H1 (cell line): ENCODE results near the gene EFNA3. TPM values are rescaled to one million over a fixed set of nuclear protein-coding genes. Genes with fewer than 3 reads are reported as not detected.
A peak's percentile ranks its signal among the peaks of the same experiment; 100 is the strongest.

Experiments
- CTCF ChIA-PET: fragments of 300-600 bp; sonication (Branson Sonifier 250); formaldehyde crosslinking; loops from one replicate; lab custom pipeline; 2021; ENCODE audit not compliant: partially characterized antibody; lab: Charles Lee
- POLR2A ChIA-PET: fragments of 300-600 bp; sonication (Branson Sonifier 250); formaldehyde crosslinking; loops from one replicate; lab custom pipeline; 2021; ENCODE audit warnings: inconsistent platforms; ENCODE audit not compliant: partially characterized antibody; lab: Charles Lee
- DNase-seq, 2 experiments: peaks; one replicate each; pipeline versions ENCODE4 v3.0.0 to v3.0.0-alpha.2; 2010 to 2022; ENCODE audit warnings: low spot score in 2 of 2, low read depth in 1 of 2, mixed read lengths in 1 of 2
- FAIRE-seq: peaks from 2 replicates; lab custom pipeline; 2011; peaks lifted over from hg19 to GRCh38; lab: Jason Lieb, UNC
- H2AFZ ChIP-seq: 2 replicates; pipeline ENCODE4 v1.8.1; 2012; ENCODE audit warnings: low read length, inconsistent platforms
- H2AK5ac ChIP-seq: 2 replicates; pipeline ENCODE4 v1.6.1; 2013; ENCODE audit warnings: low read depth, low read length
- H2BK120ac ChIP-seq: replicated peaks from 2 replicates; pipeline ENCODE3; 2013; ENCODE audit warnings: low read depth, low read length, inconsistent platforms
- H2BK12ac ChIP-seq: 2 replicates; pipeline ENCODE4 v1.6.1; 2013; ENCODE audit warnings: low read depth, low read length
- H2BK15ac ChIP-seq: 2 replicates; pipeline ENCODE4 v1.6.1; 2013; ENCODE audit warnings: low read length
- H2BK20ac ChIP-seq: 2 replicates; pipeline ENCODE4 v1.6.1; 2013; ENCODE audit warnings: low read length
- H2BK5ac ChIP-seq: 2 replicates; pipeline ENCODE4 v1.6.1; 2013; ENCODE audit warnings: low read depth, low read length
- H3K14ac ChIP-seq: 2 replicates; pipeline ENCODE4 v1.6.1; 2013; ENCODE audit warnings: inconsistent platforms; ENCODE audit not compliant: insufficient read length
- H3K18ac ChIP-seq: 2 replicates; pipeline ENCODE4 v1.6.1; 2013; ENCODE audit warnings: low read length; ENCODE audit errors: extremely low read depth
- H3K23ac ChIP-seq: 2 replicates; pipeline ENCODE4 v1.6.1; 2013; ENCODE audit warnings: inconsistent platforms; ENCODE audit not compliant: insufficient read length
- H3K23me2 ChIP-seq: 2 replicates; pipeline ENCODE4 v1.6.1; 2013; ENCODE audit warnings: low read depth, low read length
- H3K27ac ChIP-seq: 2 replicates; pipeline ENCODE4 v1.6.1; 2011; ENCODE audit warnings: low read depth, low read length, inconsistent platforms
- H3K27me3 ChIP-seq, 4 experiments: replicated peaks in 1 of 4; 1 replicate in 1 of 4; 2 replicates in 3 of 4; pipeline versions ENCODE4 v1.6.1 to v1.8.1; 2011 to 2013; ENCODE audit warnings: low read length in 3 of 4, mild to moderate bottlenecking in 3 of 4, inconsistent platforms in 2 of 4, mixed read lengths in 2 of 4, moderate library complexity in 1 of 4; ENCODE audit not compliant: control insufficient read depth in 3 of 4, insufficient read depth in 3 of 4; ENCODE audit errors: extremely low read depth in 1 of 4
- H3K36me3 ChIP-seq, 4 experiments: 2 replicates each; pipeline versions ENCODE4 v1.6.1 to v1.8.1; 2011 to 2013; ENCODE audit warnings: mild to moderate bottlenecking in 4 of 4, low read length in 3 of 4, moderate library complexity in 2 of 4, control low read depth in 1 of 4, inconsistent platforms in 1 of 4; ENCODE audit not compliant: insufficient read depth in 4 of 4, control insufficient read depth in 2 of 4
- H3K4ac ChIP-seq: replicated peaks from 2 replicates; pipeline ENCODE3; 2013; ENCODE audit warnings: low read length, low read depth, mixed read lengths, inconsistent platforms; ENCODE audit not compliant: insufficient read length
- H3K4me1 ChIP-seq, 4 experiments: replicated peaks in 1 of 4; 1 replicate in 1 of 4; 2 replicates in 3 of 4; pipeline versions ENCODE4 v1.6.1 to v1.8.1; 2011 to 2013; ENCODE audit warnings: low read length in 3 of 4, inconsistent platforms in 2 of 4, mixed read lengths in 1 of 4; ENCODE audit not compliant: insufficient read depth in 4 of 4, control insufficient read depth in 3 of 4
- H3K4me2 ChIP-seq, 2 experiments: 2 replicates each; pipeline versions ENCODE4 v1.6.1 to v1.8.1; 2011 to 2013; ENCODE audit warnings: low read depth in 2 of 2, low read length in 2 of 2, control low read depth in 1 of 2, inconsistent platforms in 1 of 2, mild to moderate bottlenecking in 1 of 2; ENCODE audit not compliant: insufficient read depth in 1 of 2
- H3K4me3 ChIP-seq, 4 experiments: fragments of 200-600, 300-600 bp in 1 of 4; sonication (generic), shearing (Covaris generic), sonication (Bioruptor Twin) in 1 of 4; 2 replicates each; pipeline versions ENCODE4 v1.5.1 to v1.8.1; 2011 to 2016; ENCODE audit warnings: low read length in 4 of 4, low read depth in 3 of 4, control low read depth in 2 of 4, inconsistent platforms in 2 of 4, mild to moderate bottlenecking in 2 of 4, mixed read lengths in 1 of 4, moderate library complexity in 1 of 4; ENCODE audit not compliant: insufficient read depth in 2 of 4; ENCODE audit errors: extremely low read depth in 1 of 4
- H3K56ac ChIP-seq: replicated peaks from 2 replicates; pipeline ENCODE3; 2013; ENCODE audit warnings: low read depth, mild to moderate bottlenecking, mixed read lengths, low read length, inconsistent platforms; ENCODE audit not compliant: insufficient read length
- H3K79me1 ChIP-seq: 2 replicates; pipeline ENCODE4 v1.6.1; 2013; ENCODE audit warnings: low read depth, low read length, control low read depth
- H3K79me2 ChIP-seq, 2 experiments: 2 replicates each; pipeline versions ENCODE4 v1.6.1 to v1.8.1; 2012 to 2013; ENCODE audit warnings: low read length in 2 of 2, mild to moderate bottlenecking in 2 of 2, inconsistent platforms in 1 of 2; ENCODE audit not compliant: insufficient read depth in 2 of 2, control insufficient read depth in 1 of 2
- H3K9ac ChIP-seq, 4 experiments: replicated peaks in 1 of 4; 1 replicate in 1 of 4; 2 replicates in 3 of 4; pipeline versions ENCODE4 v1.6.1 to v1.8.1; 2011 to 2013; ENCODE audit warnings: low read depth in 3 of 4, low read length in 3 of 4, control low read depth in 2 of 4, mild to moderate bottlenecking in 2 of 4, moderate library complexity in 2 of 4, inconsistent platforms in 1 of 4; ENCODE audit errors: extremely low read depth in 1 of 4
- H3K9me3 ChIP-seq, 2 experiments: 2 replicates each; pipeline versions ENCODE4 v1.6.1 to v1.8.1; 2012 to 2013; ENCODE audit warnings: mild to moderate bottlenecking in 2 of 2, moderate library complexity in 2 of 2, control low read depth in 1 of 2, inconsistent platforms in 1 of 2, low read depth in 1 of 2, low read length in 1 of 2, mixed read lengths in 1 of 2; ENCODE audit not compliant: insufficient read depth in 2 of 2
- H4K20me1 ChIP-seq, 2 experiments: replicated peaks in 1 of 2; 2 replicates each; pipeline versions ENCODE3 to v1.8.1; 2011 to 2013; ENCODE audit warnings: inconsistent platforms in 2 of 2, low read length in 2 of 2, mild to moderate bottlenecking in 1 of 2; ENCODE audit not compliant: insufficient read depth in 2 of 2, control insufficient read depth in 1 of 2
- H4K5ac ChIP-seq: 2 replicates; pipeline ENCODE4 v1.6.1; 2013; ENCODE audit warnings: low read length, low read depth, mixed read lengths, inconsistent platforms; ENCODE audit not compliant: insufficient read length
- H4K8ac ChIP-seq: 2 replicates; pipeline ENCODE4 v1.8.0; 2013; ENCODE audit warnings: mild to moderate bottlenecking, moderate library complexity, low read length, inconsistent platforms; ENCODE audit not compliant: insufficient read depth; ENCODE audit errors: extremely low read depth
- H4K91ac ChIP-seq: replicated peaks from 2 replicates; pipeline ENCODE3; 2013; ENCODE audit warnings: low read length, mixed read lengths, inconsistent platforms; ENCODE audit not compliant: insufficient read length
- BACH1 ChIP-seq: IDR thresholded peaks from 2 replicates; pipeline ENCODE4 v1.6.1; 2012; ENCODE audit warnings: low read length, improper control_type of control experiment
- CREB1 ChIP-seq: IDR thresholded peaks from 2 replicates; pipeline ENCODE4 v1.6.1; 2012; ENCODE audit warnings: inconsistent platforms
- E2F6 ChIP-seq: IDR thresholded peaks from 2 replicates; pipeline ENCODE4 v1.6.1; 2012; ENCODE audit warnings: inconsistent platforms
- HDAC6 ChIP-seq: IDR thresholded peaks from one replicate; pipeline ENCODE4 v1.7.1; 2012; ENCODE audit warnings: low read depth, mild to moderate bottlenecking, inconsistent platforms, low read length, moderate library complexity
- POLR2AphosphoS5 ChIP-seq: IDR thresholded peaks from 2 replicates; pipeline ENCODE4 v1.6.1; 2011; ENCODE audit warnings: low read depth, low read length
- RAD21 ChIP-seq, 2 experiments: IDR thresholded peaks in 1 of 2; conservative IDR thresholded peaks in 1 of 2; 2 replicates each; pipeline ENCODE4 v1.6.1; 2011; ENCODE audit warnings: low read depth in 2 of 2, low read length in 2 of 2, improper control_type of control experiment in 1 of 2, inconsistent platforms in 1 of 2, mild to moderate bottlenecking in 1 of 2, moderate library complexity in 1 of 2
- SIRT6 ChIP-seq: IDR thresholded peaks from one replicate; pipeline ENCODE4 v1.7.1; 2012; ENCODE audit warnings: low read length, inconsistent platforms
- SIX5 ChIP-seq: IDR thresholded peaks from 2 replicates; pipeline ENCODE4 v1.6.1; 2011; ENCODE audit warnings: mild to moderate bottlenecking, low read depth, low read length
- SP1 ChIP-seq: IDR thresholded peaks from 2 replicates; pipeline ENCODE4 v1.6.1; 2011; ENCODE audit warnings: low read depth, low read length
- SP4 ChIP-seq: IDR thresholded peaks from 2 replicates; pipeline ENCODE4 v1.6.1; 2012; ENCODE audit warnings: low read length, inconsistent platforms
- SRF ChIP-seq: IDR thresholded peaks from 2 replicates; pipeline ENCODE4 v1.6.1; 2011; ENCODE audit warnings: mild to moderate bottlenecking, low read depth, low read length, moderate library complexity
- WGBS, 2 experiments: shearing (Covaris generic) in 1 of 2; methylation state at CpG; one replicate each; pipeline versions ENCODE4 v1.1.6 to v1.1.7; 2013 to 2015; ENCODE audit warnings: low lambda C conversion rate in 2 of 2, mixed read lengths in 2 of 2, inconsistent platforms in 1 of 2, low coverage in 1 of 2, missing lambda C conversion rate in 1 of 2; ENCODE audit not compliant: insufficient replicate concordance in 2 of 2, insufficient coverage in 1 of 2, insufficient read length in 1 of 2; ENCODE audit errors: extremely low coverage in 1 of 2, missing lambda C conversion rate in 1 of 2; 5-methylcytosine and 5-hydroxymethylcytosine counted together
- polyA plus RNA-seq, 7 experiments: library from polyadenylated mRNA; depleted of rRNA in 3 of 7; stranded (reverse) in 5 of 7; unstranded in 2 of 7; fragments of >200 nt in 5 of 7; fragments of 200-250 nt in 2 of 7; gene quantifications; 1 replicate in 5 of 7; 2 replicates in 1 of 7; 4 replicates in 1 of 7; pipeline versions ENCODE4 v1.2.1 to v1.2.3, GENCODE V29; 2011 to 2013; ENCODE audit warnings: missing spikeins in 2 of 7, mixed read lengths in 2 of 7
- total RNA-seq: library from RNA; stranded (reverse); fragmentation: NEBNext Ultra II Directional; extraction: Animal tissue kit (Norgen Biotek cat#: 25700); gene quantifications from 2 replicates; pipeline ENCODE4 v1.2.1, GENCODE V29; 2021

Gene EFNA3
- total and polyA plus RNA-seq, 2 of the 8 experiments (the other 6 are each of a cell fraction or from before 2014, with no cell fraction given), result 10.8 to 13.8 TPM

- H2AFZ ChIP-seq, result no peak overlapping the region
- POLR2A ChIA-PET, result interaction anchor here (0.6 to 0.8 kb wide), 2 partner anchors 77 to 100 kb away, joined by 3 read pairs; no protein-coding TSS in a partner anchor
These were observed 15.9 kb downstream of the EFNA3 start for GRCh38 chr1:155094622-155094948.

More at GRCh38 chr1:155094622-155094948, 15.9 kb downstream of the EFNA3 start:
- peaks cover 0 to 10% (median 8%) of the 10 kb centered on the region in 4 experiments; a peak in 5 of 7 replicates for H3K4me1 ChIP-seq
- no peaks in the 10 kb centered on the region for H3K23me2 ChIP-seq
- H3K4me2 ChIP-seq, result 0 out of 4 replicates have a peak overlapping the region, but pooled peaks have one; percentile 19 to 30
- no peak overlapping the region for H3K14ac ChIP-seq
- FAIRE-seq (no peak), DNase-seq (no peak)
- no peak overlapping the region for H4K5ac ChIP-seq
- no peak overlapping the region for H3K23ac ChIP-seq
- no peak overlapping the region for H4K91ac ChIP-seq
- no peak overlapping the region for H3K56ac ChIP-seq
- no peak overlapping the region for H2BK15ac ChIP-seq
- no peak overlapping the region for H2BK20ac ChIP-seq
- H3K27me3 ChIP-seq, result peaks cover 0 to 10% (median 2%) of the 10 kb centered on the region in 4 experiments; a peak in 2 of 7 replicates
- H2BK5ac ChIP-seq, result no peak overlapping the region
- no peaks in the 10 kb centered on the region for H3K9me3 ChIP-seq
- H3K4ac ChIP-seq, result no peak overlapping the region
- WGBS, 2 experiments, result 87% methylated on average over 2 of the region's 2 CpGs; no CpG with 5 or more reads in 1 of the 2 experiments
- no peaks in the 10 kb centered on the region for H3K79me1 ChIP-seq
- no peak overlapping the region for H3K4me3 ChIP-seq
- CTCF ChIA-PET, result interaction anchor here (0.7 to 6.9 kb wide), 10 partner anchors 9 to 128 kb away, joined by 3 to 101 read pairs (median 5); partner anchors contain the start of gene KRTCAP2
- no peak overlapping the region for H4K8ac ChIP-seq
- no peak overlapping the region for H3K18ac ChIP-seq
- no peaks in the 10 kb centered on the region for H3K79me2 ChIP-seq
- H3K36me3 ChIP-seq, result no peaks in the 10 kb centered on the region
- H3K27ac ChIP-seq, result no peak overlapping the region
- no peak overlapping the region for H3K9ac ChIP-seq
- H2BK120ac ChIP-seq, result no peak overlapping the region
- H2AK5ac ChIP-seq, result no peak overlapping the region
- no peaks in the 10 kb centered on the region for H4K20me1 ChIP-seq
- H2BK12ac ChIP-seq, result no peak overlapping the region
- no peak for TF ChIP-seq SIX5
- TF ChIP-seq POLR2AphosphoS5, result no peak
- TF ChIP-seq CREB1, result no peak
- TF ChIP-seq SP1, result no peak
- no peak for TF ChIP-seq E2F6
- no peak for TF ChIP-seq HDAC6
- TF ChIP-seq SIRT6, result no peak
- no peak for TF ChIP-seq SP4
- no peak for TF ChIP-seq BACH1
- TF ChIP-seq RAD21 (IDR thresholded peaks at IDR 0.05 in 1 of 2, conservative IDR thresholded peaks at IDR 0.05 in 1 of 2; ENCODE audit: low read depth in 2 of 2, low read length in 2 of 2), result no peak
- no peak for TF ChIP-seq SRF
